GM23338 (cell line): ENCODE data around the gene CHCHD6. TPM values are rescaled to one million over a fixed set of nuclear protein-coding genes. Genes with fewer than 3 reads are reported as not detected.

ENCODE experiments used
- ATAC-seq: fragments of 200-7000 bp; cut with Tn5 transposase; 3 replicates; pipeline ENCODE4 v1.9.1; 2020
- DNase-seq: peaks from one replicate; pipeline ENCODE4 v3.0.0-alpha.2; 2015; ENCODE audit warnings: low spot score
- H2AFZ ChIP-seq: fragments of 200-600 bp; sonication (generic); 2 replicates; pipeline ENCODE4 v1.8.0; 2016; ENCODE audit warnings: antibody characterized with exemption, mild to moderate bottlenecking, moderate library complexity
- H3F3A ChIP-seq: fragments of 200-600 bp; sonication (generic); replicated peaks from 2 replicates; pipeline ENCODE4 v1.8.0; 2017; ENCODE audit warnings: antibody characterized with exemption, mixed run types, low read depth
- H3K27ac ChIP-seq: fragments of 200-600 bp; sonication (generic); 2 replicates; pipeline ENCODE4 v1.6.1; 2016; ENCODE audit warnings: low read depth
- H3K27me3 ChIP-seq: fragments of 200-600 bp; sonication (generic); 2 replicates; pipeline ENCODE4 v1.8.0; 2016; ENCODE audit warnings: mild to moderate bottlenecking, mixed run types, moderate library complexity; ENCODE audit not compliant: insufficient read depth
- H3K36me3 ChIP-seq: fragments of 200-600 bp; sonication (generic); 2 replicates; pipeline ENCODE4 v1.8.0; 2016; ENCODE audit warnings: mild to moderate bottlenecking; ENCODE audit not compliant: insufficient read depth
- H3K4me1 ChIP-seq: fragments of 200-600 bp; sonication (generic); 2 replicates; pipeline ENCODE4 v1.8.0; 2016; ENCODE audit warnings: mild to moderate bottlenecking, moderate library complexity; ENCODE audit not compliant: insufficient read depth
- H3K4me2 ChIP-seq: fragments of 200-600 bp; sonication (generic); 2 replicates; pipeline ENCODE4 v1.7.1; 2017; ENCODE audit warnings: mixed run types
- H3K4me3 ChIP-seq: fragments of 200-600 bp; sonication (generic); 2 replicates; pipeline ENCODE4 v1.6.1; 2016; ENCODE audit warnings: mixed run types
- H3K79me2 ChIP-seq: fragments of 200-600 bp; sonication (generic); replicated peaks from 2 replicates; pipeline ENCODE4 v1.8.0; 2017; ENCODE audit warnings: mild to moderate bottlenecking; ENCODE audit not compliant: insufficient read depth
- H3K9me2 ChIP-seq: fragments of 200-600 bp; sonication (generic); 2 replicates; pipeline ENCODE4 v1.8.0; 2017; ENCODE audit not compliant: insufficient read depth
- H4K20me1 ChIP-seq: fragments of 200-600 bp; sonication (generic); replicated peaks from 2 replicates; pipeline ENCODE4 v1.8.0; 2017; ENCODE audit warnings: mild to moderate bottlenecking; ENCODE audit not compliant: insufficient read depth
- H3K27ac Mint-ChIP-seq: 2 replicates; pipeline ENCODE4 v1.8.0; 2020; ENCODE audit warnings: inconsistent platforms, mild to moderate bottlenecking, moderate library complexity, mixed read lengths
- H3K27me3 Mint-ChIP-seq: 3 replicates; pipeline ENCODE4 v1.8.0; 2022; ENCODE audit warnings: low read depth, mild to moderate bottlenecking, moderate library complexity, mixed read lengths, inconsistent platforms; ENCODE audit not compliant: insufficient read depth, poor library complexity
- H3K36me3 Mint-ChIP-seq: 3 replicates; pipeline ENCODE4 v1.8.0; 2021; ENCODE audit warnings: low read depth, mild to moderate bottlenecking, inconsistent platforms, moderate library complexity, mixed read lengths
- H3K4me1 Mint-ChIP-seq: 3 replicates; pipeline ENCODE4 v1.8.0; 2020; ENCODE audit warnings: mild to moderate bottlenecking, inconsistent platforms, mixed read lengths
- H3K4me3 Mint-ChIP-seq: 3 replicates; pipeline ENCODE4 v1.8.0; 2021; ENCODE audit warnings: moderate library complexity, mild to moderate bottlenecking, inconsistent platforms, mixed read lengths
- H3K9me3 Mint-ChIP-seq: 3 replicates; pipeline ENCODE4 v1.8.0; 2020; ENCODE audit warnings: moderate library complexity, mild to moderate bottlenecking, inconsistent platforms, mixed read lengths
- CREB1 ChIP-seq: fragments of 250-450 bp; sonication (Bioruptor Pico); IDR thresholded peaks from 2 replicates; pipeline ENCODE4 v1.5.0; 2020; ENCODE audit warnings: low read depth, mild to moderate bottlenecking, moderate library complexity
- EZH2 ChIP-seq: fragments of 200-600 bp; sonication (generic); IDR thresholded peaks from one replicate; pipeline ENCODE4 v1.8.0; 2017; ENCODE audit warnings: antibody characterized with exemption, mild to moderate bottlenecking, low read depth; ENCODE audit not compliant: unreplicated experiment
- EZH2phosphoT487 ChIP-seq: fragments of 200-600 bp; sonication (generic); IDR thresholded peaks from one replicate; pipeline ENCODE4 v1.8.1; 2018; ENCODE audit warnings: antibody characterized with exemption; ENCODE audit not compliant: unreplicated experiment
- NANOG ChIP-seq: IDR thresholded peaks from 2 replicates; pipeline ENCODE4 v1.6.1; 2016; ENCODE audit warnings: antibody characterized with exemption, borderline replicate concordance
- POLR2AphosphoS5 ChIP-seq: IDR thresholded peaks from 2 replicates; pipeline ENCODE4 v1.6.1; 2016; ENCODE audit warnings: antibody characterized with exemption, low read depth
- STAT1 ChIP-seq: IDR thresholded peaks from one replicate; pipeline ENCODE4 v1.6.1; 2016; ENCODE audit warnings: antibody characterized with exemption; ENCODE audit not compliant: unreplicated experiment
- ZNF114 ChIP-seq: fragments of 250-450 bp; sonication (Bioruptor Pico); IDR thresholded peaks from 2 replicates; pipeline ENCODE4 v1.5.0; 2020; ENCODE audit warnings: mild to moderate bottlenecking, moderate library complexity
- polyA plus RNA-seq: library from polyadenylated mRNA; unstranded; fragments of >200 nt; fragmentation: Nextera tagmentation; extraction: Ambion mirVana; gene quantifications from 2 replicates; pipeline ENCODE4 v1.2.1, GENCODE V29; 2016
- total RNA-seq: library from RNA; depleted of rRNA; stranded (reverse); fragments of >200 nt; shearing (Covaris generic); gene quantifications from 2 replicates; pipeline ENCODE4 v1.2.3, GENCODE V29; 2014
- TF ChIP-seq, protein P1 (sequence below), 2 experiments: fragments of 200-600 bp in 1 of 2; sonication (generic) in 1 of 2; conservative IDR thresholded peaks; 2 replicates each; pipeline versions ENCODE4 v1.5.1 to v1.6.1; 2016 to 2017; ENCODE audit warnings: antibody characterized with exemption in 2 of 2, low read depth in 2 of 2, mild to moderate bottlenecking in 2 of 2, moderate library complexity in 1 of 2
- TF ChIP-seq, protein P2 (sequence below): IDR thresholded peaks from one replicate; pipeline ENCODE4 v1.6.1; 2018; ENCODE audit warnings: antibody characterized with exemption; ENCODE audit not compliant: unreplicated experiment

Gene CHCHD6
- total and polyA plus RNA-seq, 2 experiments from 2014 or later = 28.8 to 43.0 TPM

DNA sequence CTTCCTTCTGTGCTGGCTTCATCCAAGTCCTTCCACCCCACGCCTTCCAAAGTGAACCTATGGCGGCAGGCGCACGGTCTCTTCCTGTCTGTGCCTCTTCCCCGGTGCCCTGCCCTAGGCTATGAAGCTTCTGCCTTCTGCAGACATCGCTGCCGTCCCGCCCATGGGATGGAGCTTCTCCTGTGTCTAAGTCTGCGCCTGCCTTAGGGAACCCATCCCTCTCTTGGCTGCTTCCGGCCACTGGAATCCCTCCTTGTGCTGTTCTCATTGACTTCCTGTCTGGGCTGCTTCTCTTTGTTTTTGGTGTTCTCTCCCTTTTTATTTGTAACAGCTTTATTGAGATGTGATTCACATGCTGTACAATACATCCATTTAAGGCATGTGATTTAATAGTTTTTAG, 17.2 kb downstream of the CHCHD6 start (continued):
- TF ChIP-seq EZH2phosphoT487 = no peak
- TF ChIP-seq, protein P1, sequence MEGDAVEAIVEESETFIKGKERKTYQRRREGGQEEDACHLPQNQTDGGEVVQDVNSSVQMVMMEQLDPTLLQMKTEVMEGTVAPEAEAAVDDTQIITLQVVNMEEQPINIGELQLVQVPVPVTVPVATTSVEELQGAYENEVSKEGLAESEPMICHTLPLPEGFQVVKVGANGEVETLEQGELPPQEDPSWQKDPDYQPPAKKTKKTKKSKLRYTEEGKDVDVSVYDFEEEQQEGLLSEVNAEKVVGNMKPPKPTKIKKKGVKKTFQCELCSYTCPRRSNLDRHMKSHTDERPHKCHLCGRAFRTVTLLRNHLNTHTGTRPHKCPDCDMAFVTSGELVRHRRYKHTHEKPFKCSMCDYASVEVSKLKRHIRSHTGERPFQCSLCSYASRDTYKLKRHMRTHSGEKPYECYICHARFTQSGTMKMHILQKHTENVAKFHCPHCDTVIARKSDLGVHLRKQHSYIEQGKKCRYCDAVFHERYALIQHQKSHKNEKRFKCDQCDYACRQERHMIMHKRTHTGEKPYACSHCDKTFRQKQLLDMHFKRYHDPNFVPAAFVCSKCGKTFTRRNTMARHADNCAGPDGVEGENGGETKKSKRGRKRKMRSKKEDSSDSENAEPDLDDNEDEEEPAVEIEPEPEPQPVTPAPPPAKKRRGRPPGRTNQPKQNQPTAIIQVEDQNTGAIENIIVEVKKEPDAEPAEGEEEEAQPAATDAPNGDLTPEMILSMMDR (conservative IDR thresholded peaks at IDR 0.05; ENCODE audit: low read depth in 2 of 2) = no peak
- no peak for TF ChIP-seq EZH2
- TF ChIP-seq STAT1 = no peak
- no peak for TF ChIP-seq NANOG
- no peak for TF ChIP-seq POLR2AphosphoS5

DNA sequence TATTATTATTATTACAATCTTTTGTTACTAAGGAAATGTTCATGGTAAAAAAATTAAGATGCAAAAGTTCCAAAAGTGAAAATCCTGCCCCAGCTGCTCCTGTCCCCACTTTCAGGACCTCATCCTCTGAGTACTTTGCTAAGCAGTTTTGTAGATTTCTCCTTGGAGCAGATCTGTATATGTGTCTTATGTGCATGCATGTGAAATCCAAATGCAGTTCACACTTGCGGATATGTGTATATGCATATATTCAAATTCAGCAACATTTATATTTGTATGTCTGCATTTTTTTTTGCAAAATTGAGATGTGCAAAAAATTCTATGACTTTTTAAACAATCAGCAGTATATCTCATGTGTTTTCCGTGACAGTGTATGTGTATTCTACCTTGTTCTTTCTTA, 19.2 kb downstream of the CHCHD6 start:
- Histone ChIP-seq H3K4me2 (no peak overlapping the region), H2AFZ (no peak overlapping the region), H3K79me2 (peaks cover 57% of the 10 kb centered on the region), H3K27ac (no peak overlapping the region), H3K4me3 (no peak overlapping the region), H3K27me3 (no peaks in the 10 kb centered on the region), H3K9me2 (no peaks in the 10 kb centered on the region; the same call in 1 of the 2 replicates), H4K20me1 (0 out of 2 replicates have a peak, but pooled peaks cover 8% of the 10 kb centered on the region), H3F3A (no peaks in the 10 kb centered on the region), H3K36me3 (no peaks in the 10 kb centered on the region; the same call in 1 of the 2 replicates), H3K4me1 (no peaks in the 10 kb centered on the region; the same call in 1 of the 2 replicates)
- H3K9me3 Mint-ChIP-seq = peaks cover 6% of the 10 kb centered on the region
- no peak for DNase-seq
- peaks cover 30% of the 10 kb centered on the region for H3K36me3 Mint-ChIP-seq
- no peaks in the 10 kb centered on the region for H3K27me3 Mint-ChIP-seq
- no peak overlapping the region for H3K27ac Mint-ChIP-seq
- TF ChIP-seq ZNF114 (CRISPR knock-in tag) (no peak), NANOG (no peak)
- ATAC-seq = no peak
- H3K4me3 Mint-ChIP-seq = no peak overlapping the region
- H3K4me1 Mint-ChIP-seq = peaks cover 21% of the 10 kb centered on the region

DNA sequence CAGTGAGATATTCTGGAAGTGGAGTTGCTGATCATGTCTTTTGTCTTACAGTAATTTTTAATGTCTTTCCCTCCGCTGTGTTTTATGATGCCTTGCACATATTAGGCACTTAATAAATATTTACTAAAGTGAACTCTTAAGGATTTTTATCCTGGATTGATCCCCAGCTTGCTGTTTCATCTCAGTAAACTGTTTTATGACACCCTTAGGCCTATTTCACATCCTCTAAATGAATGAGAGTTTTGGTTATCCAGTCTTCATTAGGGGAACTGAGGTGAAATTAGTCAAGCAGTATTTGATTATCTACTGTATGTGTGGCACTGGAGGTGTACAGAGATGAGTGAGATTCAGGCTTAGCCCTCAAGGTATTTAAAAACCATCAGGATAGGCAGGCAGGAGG, 19.8 kb downstream of the CHCHD6 start:
- Histone ChIP-seq H3K36me3 (no peaks in the 10 kb centered on the region; the same call in 1 of the 2 replicates), H3K4me3 (no peak overlapping the region), H4K20me1 (0 out of 2 replicates have a peak, but pooled peaks cover 8% of the 10 kb centered on the region), H3K27ac (no peak overlapping the region), H3K27me3 (no peaks in the 10 kb centered on the region), H3K4me1 (no peaks in the 10 kb centered on the region; the same call in 1 of the 2 replicates), H3K79me2 (peaks cover 54% of the 10 kb centered on the region), H3F3A (no peaks in the 10 kb centered on the region), H2AFZ (no peak overlapping the region), H3K9me2 (no peaks in the 10 kb centered on the region; the same call in 1 of the 2 replicates), H3K4me2 (no peak overlapping the region)
- Mint-ChIP-seq H3K4me1 (peaks cover 20% of the 10 kb centered on the region), H3K27me3 (no peaks in the 10 kb centered on the region), H3K4me3 (no peak overlapping the region), H3K36me3 (peaks cover 30% of the 10 kb centered on the region), H3K9me3 (peaks cover 6% of the 10 kb centered on the region), H3K27ac (no peak overlapping the region)
- no peak for TF ChIP-seq ZNF114 (CRISPR knock-in tag)
- no peak for TF ChIP-seq CREB1 (CRISPR knock-in tag)
- no peak for TF ChIP-seq EZH2phosphoT487
- TF ChIP-seq, protein P2, sequence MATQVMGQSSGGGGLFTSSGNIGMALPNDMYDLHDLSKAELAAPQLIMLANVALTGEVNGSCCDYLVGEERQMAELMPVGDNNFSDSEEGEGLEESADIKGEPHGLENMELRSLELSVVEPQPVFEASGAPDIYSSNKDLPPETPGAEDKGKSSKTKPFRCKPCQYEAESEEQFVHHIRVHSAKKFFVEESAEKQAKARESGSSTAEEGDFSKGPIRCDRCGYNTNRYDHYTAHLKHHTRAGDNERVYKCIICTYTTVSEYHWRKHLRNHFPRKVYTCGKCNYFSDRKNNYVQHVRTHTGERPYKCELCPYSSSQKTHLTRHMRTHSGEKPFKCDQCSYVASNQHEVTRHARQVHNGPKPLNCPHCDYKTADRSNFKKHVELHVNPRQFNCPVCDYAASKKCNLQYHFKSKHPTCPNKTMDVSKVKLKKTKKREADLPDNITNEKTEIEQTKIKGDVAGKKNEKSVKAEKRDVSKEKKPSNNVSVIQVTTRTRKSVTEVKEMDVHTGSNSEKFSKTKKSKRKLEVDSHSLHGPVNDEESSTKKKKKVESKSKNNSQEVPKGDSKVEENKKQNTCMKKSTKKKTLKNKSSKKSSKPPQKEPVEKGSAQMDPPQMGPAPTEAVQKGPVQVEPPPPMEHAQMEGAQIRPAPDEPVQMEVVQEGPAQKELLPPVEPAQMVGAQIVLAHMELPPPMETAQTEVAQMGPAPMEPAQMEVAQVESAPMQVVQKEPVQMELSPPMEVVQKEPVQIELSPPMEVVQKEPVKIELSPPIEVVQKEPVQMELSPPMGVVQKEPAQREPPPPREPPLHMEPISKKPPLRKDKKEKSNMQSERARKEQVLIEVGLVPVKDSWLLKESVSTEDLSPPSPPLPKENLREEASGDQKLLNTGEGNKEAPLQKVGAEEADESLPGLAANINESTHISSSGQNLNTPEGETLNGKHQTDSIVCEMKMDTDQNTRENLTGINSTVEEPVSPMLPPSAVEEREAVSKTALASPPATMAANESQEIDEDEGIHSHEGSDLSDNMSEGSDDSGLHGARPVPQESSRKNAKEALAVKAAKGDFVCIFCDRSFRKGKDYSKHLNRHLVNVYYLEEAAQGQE = no peak
- ATAC-seq = no peak
- DNase-seq = no peak
